Loucy (cell line): ENCODE data around the gene ITIH3.

ENCODE experiments used
- CTCF ChIP-seq: fragments of 200-600 bp; sonication (generic); conservative IDR thresholded peaks from 2 replicates; pipeline ENCODE4 v1.5.1; 2014; ENCODE audit warnings: mild to moderate bottlenecking, antibody characterized with exemption, low read length
- EZH2phosphoT487 ChIP-seq: fragments of 200-600 bp; IDR thresholded peaks from 2 replicates; pipeline ENCODE4 v1.6.1; 2018; ENCODE audit warnings: antibody characterized with exemption, mild to moderate bottlenecking, moderate library complexity, borderline replicate concordance

- TF ChIP-seq CTCF, result no peak
- no peak for TF ChIP-seq EZH2phosphoT487
Observed at GRCh38 chr3:52833202-52833601, 38.6 kb downstream of the ITIH3 start.
